SK-N-SH treated with all-trans-retinoic acid at 6 μM for 48 hours (cell line): ENCODE data around the gene PEMT.

ENCODE experiments used
- ATAC-seq: fragments of 200-7000 bp; cut with Tn5 transposase; 3 replicates; pipeline ENCODE4 v1.9.1; 2020; ENCODE audit warnings: mild to moderate bottlenecking, moderate library complexity
- ARNTL ChIP-seq: fragments of 450-650 bp; formaldehyde crosslinking; IDR thresholded peaks from 2 replicates; pipeline ENCODE4 v1.5.0; 2020; ENCODE audit warnings: low read depth, mild to moderate bottlenecking, moderate library complexity, borderline replicate concordance
- BACH2 ChIP-seq: fragments of 250-450 bp; sonication (Bioruptor Pico); IDR thresholded peaks from 2 replicates; pipeline ENCODE4 v1.9.0; 2021; ENCODE audit warnings: mild to moderate bottlenecking, borderline replicate concordance
- GLIS3 ChIP-seq: fragments of 250-450 bp; sonication (Bioruptor Pico); IDR thresholded peaks from 2 replicates; pipeline ENCODE4 v1.5.0; 2020; ENCODE audit warnings: mild to moderate bottlenecking, moderate library complexity
- ISL1 ChIP-seq: fragments of 250-450 bp; sonication (Bioruptor Pico); IDR thresholded peaks from 2 replicates; pipeline ENCODE4 v2.1.2; 2022; ENCODE audit warnings: mild to moderate bottlenecking, moderate library complexity
- POU6F1 ChIP-seq: fragments of 250-450 bp; sonication (Bioruptor Pico); IDR thresholded peaks from 2 replicates; pipeline ENCODE4 v1.8.0; 2021; ENCODE audit warnings: low read depth, mild to moderate bottlenecking, moderate library complexity, borderline replicate concordance
- PPARA ChIP-seq: fragments of 250-450 bp; sonication (Bioruptor Pico); IDR thresholded peaks from 2 replicates; pipeline ENCODE4 v1.5.0; 2020; ENCODE audit warnings: mild to moderate bottlenecking, borderline replicate concordance
- RARB ChIP-seq: fragments of 250-450 bp; sonication (Bioruptor Pico); IDR thresholded peaks from 2 replicates; pipeline ENCODE4 v1.8.0; 2021; ENCODE audit warnings: mild to moderate bottlenecking, moderate library complexity
- SNAI2 ChIP-seq: fragments of 250-450 bp; sonication (Bioruptor Pico); IDR thresholded peaks from 2 replicates; pipeline ENCODE4 v1.5.0; 2020; ENCODE audit warnings: mild to moderate bottlenecking, moderate library complexity
- TCF4 ChIP-seq: fragments of 250-450 bp; sonication (Bioruptor Pico); IDR thresholded peaks from 2 replicates; pipeline ENCODE4 v1.8.0; 2021; ENCODE audit warnings: mild to moderate bottlenecking, moderate library complexity, borderline replicate concordance
- TOX ChIP-seq: fragments of 250-450 bp; sonication (Bioruptor Pico); IDR thresholded peaks from 2 replicates; pipeline ENCODE4 v1.8.0; 2021; ENCODE audit warnings: mild to moderate bottlenecking, moderate library complexity, borderline replicate concordance
- ZC3H10 ChIP-seq: fragments of 250-450 bp; sonication (Bioruptor Pico); IDR thresholded peaks from 2 replicates; pipeline ENCODE4 v1.5.1; 2021; ENCODE audit warnings: mild to moderate bottlenecking, moderate library complexity
- ZFP3 ChIP-seq: fragments of 250-450 bp; sonication (Bioruptor Pico); IDR thresholded peaks from 2 replicates; pipeline ENCODE4 v1.5.0; 2020; ENCODE audit warnings: mild to moderate bottlenecking, moderate library complexity
- ZFP30 ChIP-seq: fragments of 450-650 bp; formaldehyde crosslinking; IDR thresholded peaks from 2 replicates; pipeline ENCODE4 v1.5.0; 2022; ENCODE audit warnings: mild to moderate bottlenecking, moderate library complexity
- ZNF565 ChIP-seq: fragments of 450-650 bp; formaldehyde crosslinking; conservative IDR thresholded peaks from 2 replicates; pipeline ENCODE4 v1.5.0; 2020; ENCODE audit warnings: low read depth, mild to moderate bottlenecking, moderate library complexity
- ZNF70 ChIP-seq: fragments of 450-650 bp; formaldehyde crosslinking; IDR thresholded peaks from 2 replicates; pipeline ENCODE4 v1.5.0; 2020; ENCODE audit warnings: mild to moderate bottlenecking, moderate library complexity
- ZNF8 ChIP-seq: fragments of 450-650 bp; formaldehyde crosslinking; IDR thresholded peaks from 2 replicates; pipeline ENCODE4 v1.5.0; 2020; ENCODE audit warnings: mild to moderate bottlenecking, moderate library complexity
- TF ChIP-seq, protein P1 (sequence below): fragments of 250-450 bp; sonication (Bioruptor Pico); IDR thresholded peaks from 2 replicates; pipeline ENCODE4 v1.5.1; 2020; ENCODE audit warnings: low read depth, mild to moderate bottlenecking, moderate library complexity
- TF ChIP-seq, protein P2 (sequence below): fragments of 250-450 bp; sonication (Bioruptor Pico); IDR thresholded peaks from 2 replicates; pipeline ENCODE4 v1.8.0; 2020; ENCODE audit warnings: mild to moderate bottlenecking, moderate library complexity, borderline replicate concordance
- TF ChIP-seq, protein P3 (sequence below): fragments of 250-450 bp; sonication (Bioruptor Pico); IDR thresholded peaks from 2 replicates; pipeline ENCODE4 v1.5.0; 2020; ENCODE audit warnings: mild to moderate bottlenecking, moderate library complexity
- TF ChIP-seq, protein P4 (sequence below): fragments of 250-450 bp; sonication (Bioruptor Pico); IDR thresholded peaks from 2 replicates; pipeline ENCODE4 v1.5.1; 2021; ENCODE audit warnings: mild to moderate bottlenecking, moderate library complexity

The PEMT gene

GRCh38 chr17:17540278-17540906 lies 51.1 kb downstream of the PEMT start (continued):
- no peak for TF ChIP-seq GLIS3
- TF ChIP-seq, protein P1, sequence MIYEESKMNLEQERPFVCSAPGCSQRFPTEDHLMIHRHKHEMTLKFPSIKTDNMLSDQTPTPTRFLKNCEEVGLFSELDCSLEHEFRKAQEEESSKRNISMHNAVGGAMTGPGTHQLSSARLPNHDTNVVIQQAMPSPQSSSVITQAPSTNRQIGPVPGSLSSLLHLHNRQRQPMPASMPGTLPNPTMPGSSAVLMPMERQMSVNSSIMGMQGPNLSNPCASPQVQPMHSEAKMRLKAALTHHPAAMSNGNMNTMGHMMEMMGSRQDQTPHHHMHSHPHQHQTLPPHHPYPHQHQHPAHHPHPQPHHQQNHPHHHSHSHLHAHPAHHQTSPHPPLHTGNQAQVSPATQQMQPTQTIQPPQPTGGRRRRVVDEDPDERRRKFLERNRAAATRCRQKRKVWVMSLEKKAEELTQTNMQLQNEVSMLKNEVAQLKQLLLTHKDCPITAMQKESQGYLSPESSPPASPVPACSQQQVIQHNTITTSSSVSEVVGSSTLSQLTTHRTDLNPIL (CRISPR knock-in tag) = no peak
- TF ChIP-seq ZNF70 (CRISPR knock-in tag) = no peak
- TF ChIP-seq BACH2 = no peak
- TF ChIP-seq ISL1 (CRISPR knock-in tag) = no peak
- no peak for TF ChIP-seq ARNTL (CRISPR knock-in tag)
- TF ChIP-seq, all 23 proteins: peak for 0

GRCh38 chr17:17539591-17539990 lies 51.9 kb downstream of the PEMT start:
- TF ChIP-seq TCF4 = no peak
- no peak for TF ChIP-seq ZFP30 (CRISPR knock-in tag)
- TF ChIP-seq, protein P2, sequence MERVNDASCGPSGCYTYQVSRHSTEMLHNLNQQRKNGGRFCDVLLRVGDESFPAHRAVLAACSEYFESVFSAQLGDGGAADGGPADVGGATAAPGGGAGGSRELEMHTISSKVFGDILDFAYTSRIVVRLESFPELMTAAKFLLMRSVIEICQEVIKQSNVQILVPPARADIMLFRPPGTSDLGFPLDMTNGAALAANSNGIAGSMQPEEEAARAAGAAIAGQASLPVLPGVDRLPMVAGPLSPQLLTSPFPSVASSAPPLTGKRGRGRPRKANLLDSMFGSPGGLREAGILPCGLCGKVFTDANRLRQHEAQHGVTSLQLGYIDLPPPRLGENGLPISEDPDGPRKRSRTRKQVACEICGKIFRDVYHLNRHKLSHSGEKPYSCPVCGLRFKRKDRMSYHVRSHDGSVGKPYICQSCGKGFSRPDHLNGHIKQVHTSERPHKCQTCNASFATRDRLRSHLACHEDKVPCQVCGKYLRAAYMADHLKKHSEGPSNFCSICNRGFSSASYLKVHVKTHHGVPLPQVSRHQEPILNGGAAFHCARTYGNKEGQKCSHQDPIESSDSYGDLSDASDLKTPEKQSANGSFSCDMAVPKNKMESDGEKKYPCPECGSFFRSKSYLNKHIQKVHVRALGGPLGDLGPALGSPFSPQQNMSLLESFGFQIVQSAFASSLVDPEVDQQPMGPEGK (CRISPR knock-in tag) = no peak
- no peak for TF ChIP-seq ZNF565 (CRISPR knock-in tag)
- no peak for TF ChIP-seq POU6F1 (CRISPR knock-in tag)
- no peak for ATAC-seq

GRCh38 chr17:17538417-17539391 lies 52.8 kb downstream of the PEMT start:
- no peak for ATAC-seq
- TF ChIP-seq GLIS3 (no peak), TCF4 (no peak), ZNF70 (CRISPR knock-in tag) (no peak), ZFP3 (CRISPR knock-in tag) (no peak)

- no peak for ATAC-seq
- TF ChIP-seq, protein P3, sequence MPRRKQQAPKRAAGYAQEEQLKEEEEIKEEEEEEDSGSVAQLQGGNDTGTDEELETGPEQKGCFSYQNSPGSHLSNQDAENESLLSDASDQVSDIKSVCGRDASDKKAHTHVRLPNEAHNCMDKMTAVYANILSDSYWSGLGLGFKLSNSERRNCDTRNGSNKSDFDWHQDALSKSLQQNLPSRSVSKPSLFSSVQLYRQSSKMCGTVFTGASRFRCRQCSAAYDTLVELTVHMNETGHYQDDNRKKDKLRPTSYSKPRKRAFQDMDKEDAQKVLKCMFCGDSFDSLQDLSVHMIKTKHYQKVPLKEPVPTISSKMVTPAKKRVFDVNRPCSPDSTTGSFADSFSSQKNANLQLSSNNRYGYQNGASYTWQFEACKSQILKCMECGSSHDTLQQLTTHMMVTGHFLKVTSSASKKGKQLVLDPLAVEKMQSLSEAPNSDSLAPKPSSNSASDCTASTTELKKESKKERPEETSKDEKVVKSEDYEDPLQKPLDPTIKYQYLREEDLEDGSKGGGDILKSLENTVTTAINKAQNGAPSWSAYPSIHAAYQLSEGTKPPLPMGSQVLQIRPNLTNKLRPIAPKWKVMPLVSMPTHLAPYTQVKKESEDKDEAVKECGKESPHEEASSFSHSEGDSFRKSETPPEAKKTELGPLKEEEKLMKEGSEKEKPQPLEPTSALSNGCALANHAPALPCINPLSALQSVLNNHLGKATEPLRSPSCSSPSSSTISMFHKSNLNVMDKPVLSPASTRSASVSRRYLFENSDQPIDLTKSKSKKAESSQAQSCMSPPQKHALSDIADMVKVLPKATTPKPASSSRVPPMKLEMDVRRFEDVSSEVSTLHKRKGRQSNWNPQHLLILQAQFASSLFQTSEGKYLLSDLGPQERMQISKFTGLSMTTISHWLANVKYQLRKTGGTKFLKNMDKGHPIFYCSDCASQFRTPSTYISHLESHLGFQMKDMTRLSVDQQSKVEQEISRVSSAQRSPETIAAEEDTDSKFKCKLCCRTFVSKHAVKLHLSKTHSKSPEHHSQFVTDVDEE = no peak
- no peak for TF ChIP-seq ZNF8 (CRISPR knock-in tag)
- TF ChIP-seq GLIS3 = no peak
- TF ChIP-seq, protein P4, sequence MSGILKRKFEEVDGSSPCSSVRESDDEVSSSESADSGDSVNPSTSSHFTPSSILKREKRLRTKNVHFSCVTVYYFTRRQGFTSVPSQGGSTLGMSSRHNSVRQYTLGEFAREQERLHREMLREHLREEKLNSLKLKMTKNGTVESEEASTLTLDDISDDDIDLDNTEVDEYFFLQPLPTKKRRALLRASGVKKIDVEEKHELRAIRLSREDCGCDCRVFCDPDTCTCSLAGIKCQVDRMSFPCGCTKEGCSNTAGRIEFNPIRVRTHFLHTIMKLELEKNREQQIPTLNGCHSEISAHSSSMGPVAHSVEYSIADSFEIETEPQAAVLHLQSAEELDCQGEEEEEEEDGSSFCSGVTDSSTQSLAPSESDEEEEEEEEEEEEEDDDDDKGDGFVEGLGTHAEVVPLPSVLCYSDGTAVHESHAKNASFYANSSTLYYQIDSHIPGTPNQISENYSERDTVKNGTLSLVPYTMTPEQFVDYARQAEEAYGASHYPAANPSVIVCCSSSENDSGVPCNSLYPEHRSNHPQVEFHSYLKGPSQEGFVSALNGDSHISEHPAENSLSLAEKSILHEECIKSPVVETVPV (CRISPR knock-in tag) = no peak
- TF ChIP-seq ISL1 (CRISPR knock-in tag) = no peak
- TF ChIP-seq SNAI2 (CRISPR knock-in tag) = no peak
- no peak for TF ChIP-seq PPARA
- no peak for TF ChIP-seq TOX (CRISPR knock-in tag)
- TF ChIP-seq, protein P2 (CRISPR knock-in tag) = no peak
- TF ChIP-seq RARB (CRISPR knock-in tag) = no peak
- no peak for TF ChIP-seq ZC3H10 (CRISPR knock-in tag)
- TF ChIP-seq ZFP30 (CRISPR knock-in tag) = no peak
- no peak for TF ChIP-seq ZNF565 (CRISPR knock-in tag)
- TF ChIP-seq ZFP3 (CRISPR knock-in tag) = no peak
- no peak for TF ChIP-seq ARNTL (CRISPR knock-in tag)
- TF ChIP-seq, protein P1 (CRISPR knock-in tag) = no peak
Observed at GRCh38 chr17:17537311-17538099, 54.0 kb downstream of the PEMT start.
